Suppressor macrophage treated with lipopolysaccharide for 4 hours (primary cell): ENCODE measurements around the gene CACNG4.

Experiments
- DNase-seq: peaks from one replicate; pipeline ENCODE4 v3.0.0-alpha.2; 2020

CACNG4 gene

DNA sequence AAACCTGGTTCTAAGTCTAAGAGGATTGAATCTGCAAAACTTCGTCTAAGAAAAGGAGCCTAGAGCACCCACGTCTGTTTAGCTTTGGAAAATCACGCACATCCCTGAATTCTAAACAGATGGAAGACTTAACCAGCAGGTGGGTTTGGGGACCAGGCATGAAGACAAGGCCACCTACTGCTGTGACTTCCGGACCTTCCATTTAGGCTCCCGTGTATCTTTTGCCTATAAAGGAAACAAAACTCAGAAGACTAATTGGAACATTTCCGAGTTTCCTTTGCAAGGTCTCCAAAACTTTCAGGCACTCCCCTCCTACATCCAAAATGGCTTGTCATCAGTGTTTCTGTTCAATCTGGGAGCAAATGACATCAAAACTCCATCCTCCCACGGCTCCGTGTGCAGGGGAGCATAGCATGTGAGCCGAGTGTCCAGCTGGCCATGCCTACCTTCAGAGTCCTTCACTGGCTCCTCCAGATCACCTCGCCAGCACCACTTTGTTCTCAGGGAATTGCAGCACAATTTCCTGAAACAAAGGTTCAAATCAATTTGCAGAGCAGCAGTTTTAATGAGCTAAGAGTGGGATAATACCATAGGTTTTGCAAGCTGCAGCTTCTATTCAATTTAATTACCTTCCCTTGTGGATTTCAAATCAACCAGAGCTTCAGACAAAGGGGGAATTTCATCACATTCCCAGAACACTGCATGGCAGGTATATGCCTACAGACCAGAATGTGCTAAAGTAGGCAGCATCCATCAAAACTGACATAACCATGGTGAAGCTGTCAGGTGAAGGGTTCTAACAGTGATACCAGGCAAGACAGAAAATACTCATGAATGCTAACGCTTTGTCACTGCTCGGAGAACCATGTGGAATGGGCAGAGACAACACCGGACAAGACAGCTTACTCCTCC, 103.3 kb downstream of the CACNG4 start:
- DNase-seq: no peak

DNA sequence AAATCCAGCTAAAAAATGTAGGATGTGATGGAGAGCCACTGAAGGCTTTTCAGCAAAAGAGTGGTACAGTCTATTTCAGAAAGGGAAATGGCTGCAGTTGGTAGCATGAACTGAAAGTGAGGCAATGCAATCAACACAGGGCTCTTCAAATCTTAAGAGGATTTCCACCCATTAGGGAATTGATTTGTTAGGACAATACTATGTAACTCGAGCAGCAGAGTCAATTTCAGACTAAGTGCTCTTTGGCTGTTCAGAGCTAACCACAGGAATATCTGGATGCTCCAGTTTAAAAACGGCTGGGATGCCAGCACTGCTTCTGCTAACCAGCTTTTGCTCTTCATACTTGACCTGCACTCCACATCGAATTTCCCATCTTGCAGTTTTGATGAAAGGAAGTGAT, 104.5 kb downstream of the CACNG4 start:
- no peak for DNase-seq

DNA sequence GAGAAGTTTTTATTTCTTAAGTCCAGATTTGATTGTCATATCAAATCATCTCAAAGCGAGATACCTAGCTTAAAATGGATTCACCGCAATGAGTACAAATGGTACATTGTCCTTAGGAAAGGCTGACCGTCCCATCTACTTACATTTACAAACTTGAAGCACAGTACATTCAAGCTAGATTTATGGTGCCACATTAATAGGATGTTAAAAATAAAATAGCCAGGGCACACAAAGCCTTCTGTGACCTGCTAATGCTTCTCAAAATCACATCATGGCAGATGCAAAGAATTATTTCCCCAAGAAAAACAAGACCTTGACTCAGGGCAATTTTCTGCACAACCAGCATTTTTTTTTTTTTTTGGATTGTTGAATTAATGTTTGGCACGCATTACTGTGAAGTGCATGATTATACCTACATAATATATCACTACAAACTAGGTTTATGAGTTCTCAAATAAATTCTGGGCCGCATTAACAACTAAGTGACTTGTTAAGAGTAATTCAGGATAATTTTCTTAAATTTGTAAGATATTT, 105.2 kb downstream of the CACNG4 start:
- no peak for DNase-seq

DNA sequence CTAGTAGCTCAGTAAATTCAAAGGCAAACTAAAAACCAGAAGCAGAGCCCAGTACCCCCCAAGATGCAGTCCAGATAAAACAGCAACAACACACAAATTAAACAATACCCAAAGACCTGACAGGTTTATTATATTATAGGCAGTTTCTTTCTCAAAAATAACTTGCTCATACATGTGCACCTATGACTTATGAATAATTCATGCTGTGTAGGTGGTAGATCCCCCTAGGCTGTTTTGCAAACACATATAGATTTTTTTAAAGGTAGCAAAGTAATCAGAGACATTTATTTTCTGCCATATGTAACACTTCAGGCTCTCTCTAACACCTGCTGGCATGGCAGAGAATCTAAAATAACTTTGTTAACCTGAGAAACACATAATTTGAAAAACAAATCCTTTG, 107.1 kb downstream of the CACNG4 start:
- no peak for DNase-seq

DNA sequence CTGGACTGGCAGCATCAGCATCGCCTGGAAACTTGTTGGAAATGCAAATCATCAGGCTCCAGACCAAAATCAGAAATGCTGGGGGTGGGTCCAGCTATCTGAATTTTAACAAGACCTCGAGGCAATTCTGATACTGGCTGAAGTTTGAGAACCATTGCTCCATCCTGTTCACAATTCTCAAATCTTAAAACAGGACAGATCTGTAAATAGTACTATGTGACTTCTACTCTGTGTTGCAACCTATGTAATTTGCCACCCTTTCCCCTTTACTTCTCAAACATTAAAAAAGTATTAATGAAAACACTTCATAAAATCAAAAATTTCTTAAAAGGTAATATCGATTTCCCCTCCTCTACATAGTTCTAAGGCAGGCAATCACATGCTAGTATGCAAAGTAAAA, 108.4 kb downstream of the CACNG4 start:
- DNase-seq: no peak

DNA sequence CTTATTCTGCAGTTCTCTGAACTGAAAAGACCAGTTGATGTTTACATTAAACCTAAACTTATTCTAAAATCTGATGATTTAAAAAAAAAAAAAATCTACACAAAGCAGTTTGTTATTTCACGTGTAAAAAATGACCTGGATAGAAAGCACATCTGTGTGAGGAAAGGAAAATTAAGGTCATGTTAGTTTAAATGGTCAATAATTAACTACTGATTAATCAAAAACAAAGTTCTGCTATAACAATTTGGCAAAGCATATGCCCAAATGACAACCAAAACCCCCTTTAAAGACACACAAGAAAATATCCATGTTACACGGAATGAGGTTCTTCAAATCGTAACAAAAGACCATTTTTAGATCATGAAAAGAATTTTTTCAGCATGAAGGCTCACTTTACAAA, 110.3 kb downstream of the CACNG4 start:
- DNase-seq: no peak

DNA sequence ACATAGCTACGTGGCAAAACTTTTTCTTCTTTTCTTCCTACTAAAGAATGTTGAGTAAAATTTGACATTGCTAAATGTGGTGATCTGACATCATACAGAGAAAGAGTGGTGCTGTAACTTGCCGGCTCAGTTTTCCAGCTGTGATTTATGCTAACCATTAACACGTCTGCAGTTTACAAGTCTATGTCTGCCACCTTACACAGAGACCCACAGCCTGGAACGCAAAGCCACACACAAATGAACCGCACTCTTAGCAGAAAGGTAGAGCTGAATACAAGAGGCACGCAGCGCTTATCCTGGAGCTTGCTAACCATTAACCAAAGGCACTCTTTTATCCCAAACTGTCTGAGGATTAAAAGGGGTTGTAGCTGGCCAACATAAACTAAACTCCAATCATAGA, 111.8 kb downstream of the CACNG4 start:
- DNase-seq: no peak

DNA sequence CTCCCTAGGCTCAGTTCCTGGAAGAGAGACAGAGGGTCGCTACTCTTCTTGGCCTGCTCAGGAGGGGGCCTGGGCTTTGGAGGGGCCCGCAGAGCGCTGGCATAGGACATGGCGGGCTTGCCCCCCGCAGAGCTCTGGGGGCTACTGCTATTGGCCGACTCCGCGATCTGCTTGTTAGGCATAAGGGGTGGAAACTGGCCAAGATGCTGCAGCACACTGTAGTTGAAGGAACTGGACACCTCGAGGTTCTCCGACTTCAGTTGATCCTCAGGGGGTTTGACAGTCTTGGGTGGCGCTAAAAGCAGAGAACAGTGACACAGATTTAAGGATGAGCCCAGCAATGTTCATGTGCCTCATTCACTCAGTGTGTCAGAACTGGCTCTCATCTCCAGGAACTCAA, 113.8 kb downstream of the CACNG4 start:
- no peak for DNase-seq

DNA sequence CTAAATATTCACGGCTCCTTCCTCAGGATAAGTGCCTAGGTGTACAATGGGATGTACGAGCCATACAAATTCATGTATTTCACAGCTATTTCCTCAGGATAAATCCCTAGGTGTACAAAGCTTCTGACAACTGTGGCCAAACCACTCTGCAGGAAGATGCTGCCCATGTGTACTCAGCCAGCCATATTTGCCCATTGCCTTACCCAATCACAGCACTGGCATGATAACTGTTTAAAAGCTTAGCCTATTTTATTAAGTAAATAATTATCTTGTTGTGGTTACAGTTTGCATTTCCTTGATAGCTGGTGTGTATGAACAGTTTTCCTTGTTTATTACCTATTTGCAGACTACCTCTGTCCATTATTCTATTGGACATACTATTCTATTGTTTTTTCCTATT, 115.0 kb downstream of the CACNG4 start:
- no peak for DNase-seq

DNA sequence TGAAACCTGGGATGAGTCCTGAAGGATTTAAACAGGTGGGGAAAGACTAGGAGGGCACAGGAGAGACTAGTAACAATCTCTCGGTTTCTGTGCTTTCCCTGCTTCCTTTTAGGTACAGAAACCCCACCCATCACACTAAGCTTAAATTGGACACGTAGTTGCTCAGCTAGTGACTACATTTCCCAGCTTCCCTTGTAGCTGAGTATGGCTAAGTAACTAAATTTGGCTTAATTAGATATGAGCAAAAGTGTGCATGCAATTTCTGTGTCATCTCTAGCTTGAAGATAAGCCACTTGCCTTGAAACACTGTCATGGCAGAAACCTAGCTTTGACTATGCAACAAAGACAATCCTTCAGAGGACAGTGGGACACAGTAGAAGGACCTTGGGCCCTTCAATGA, 116.3 kb downstream of the CACNG4 start:
- DNase-seq: no peak

DNA sequence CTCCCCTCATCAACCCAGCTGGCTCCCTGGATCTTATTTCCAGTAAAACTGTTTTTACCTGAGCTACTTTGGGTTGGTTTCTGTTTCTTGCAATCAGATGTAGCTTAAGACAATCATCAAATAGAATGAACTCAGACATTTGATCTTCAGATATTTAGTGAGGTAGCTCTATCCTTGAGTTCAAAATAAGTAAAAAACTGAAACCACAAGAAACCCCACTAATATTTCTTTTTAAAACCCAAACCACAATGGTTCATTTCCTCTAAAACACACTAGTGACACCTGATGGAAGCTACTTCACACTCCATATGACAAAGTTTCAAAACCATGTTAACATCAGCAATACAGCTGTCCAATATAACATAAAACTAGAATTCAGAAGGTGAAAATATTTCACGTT, 117.6 kb downstream of the CACNG4 start:
- no peak for DNase-seq
